Astrocyte (in vitro differentiated cells and primary cell): ENCODE results near the gene PPP1R14C. TPM values are rescaled to one million over a fixed set of nuclear protein-coding genes. Genes with fewer than 3 reads are reported as not detected.
A peak's percentile ranks its signal among the peaks of the same experiment; 100 is the strongest.

Experiments used
- DNase-seq: peaks from one replicate; pipeline ENCODE4 v3.0.0-alpha.2; 2010; ENCODE audit warnings: low read depth
- FAIRE-seq: peaks from 2 replicates; lab custom pipeline; 2011; peaks lifted over from hg19 to GRCh38; lab: Jason Lieb, UNC
- H2AFZ ChIP-seq: 2 replicates; pipeline ENCODE4 v1.6.0; 2012; ENCODE audit warnings: low read depth, low read length, inconsistent platforms
- H3K27ac ChIP-seq: 2 replicates; pipeline ENCODE4 v1.5.1; 2011; ENCODE audit warnings: low read depth, low read length, inconsistent platforms
- H3K27me3 ChIP-seq: 2 replicates; pipeline ENCODE4 v1.6.0; 2011; ENCODE audit warnings: low read length, inconsistent platforms; ENCODE audit not compliant: insufficient read depth
- H3K36me3 ChIP-seq: 2 replicates; pipeline ENCODE4 v1.5.1; 2011; ENCODE audit warnings: low read length, inconsistent platforms; ENCODE audit not compliant: insufficient read depth
- H3K4me1 ChIP-seq: 2 replicates; pipeline ENCODE4 v1.5.1; 2011; ENCODE audit warnings: low read length, inconsistent platforms; ENCODE audit not compliant: insufficient read depth
- H3K4me2 ChIP-seq: 2 replicates; pipeline ENCODE4 v1.6.0; 2012; ENCODE audit warnings: low read length, inconsistent platforms
- H3K4me3 ChIP-seq: 2 replicates; pipeline ENCODE4 v1.5.1; 2011; ENCODE audit warnings: low read depth, mild to moderate bottlenecking, low read length, inconsistent platforms; ENCODE audit not compliant: insufficient read depth
- H3K79me2 ChIP-seq: 2 replicates; pipeline ENCODE4 v1.6.0; 2012; ENCODE audit warnings: mild to moderate bottlenecking, low read length, inconsistent platforms; ENCODE audit not compliant: insufficient read depth
- H3K9ac ChIP-seq: 2 replicates; pipeline ENCODE4 v1.6.0; 2012; ENCODE audit warnings: mild to moderate bottlenecking, low read length, inconsistent platforms
- H3K9me3 ChIP-seq: 2 replicates; pipeline ENCODE4 v1.5.1; 2012; ENCODE audit warnings: low read depth, mild to moderate bottlenecking, low read length, inconsistent platforms; ENCODE audit not compliant: insufficient read depth
- H4K20me1 ChIP-seq: 2 replicates; pipeline ENCODE4 v1.6.0; 2012; ENCODE audit warnings: low read length, inconsistent platforms; ENCODE audit not compliant: insufficient read depth
- H3K27ac Mint-ChIP-seq: one replicate; pipeline ENCODE4 v1.8.0; 2021; ENCODE audit warnings: mild to moderate bottlenecking, mixed read lengths; ENCODE audit not compliant: unreplicated experiment
- H3K27me3 Mint-ChIP-seq: one replicate; pipeline ENCODE4 v1.8.0; 2021; ENCODE audit warnings: low read depth, mixed read lengths; ENCODE audit not compliant: unreplicated experiment
- H3K36me3 Mint-ChIP-seq: one replicate; pipeline ENCODE4 v1.8.0; 2021; ENCODE audit warnings: low read depth, mixed read lengths; ENCODE audit not compliant: unreplicated experiment
- H3K4me1 Mint-ChIP-seq: one replicate; pipeline ENCODE4 v1.8.0; 2021; ENCODE audit warnings: low read depth, mixed read lengths; ENCODE audit not compliant: unreplicated experiment
- H3K4me3 Mint-ChIP-seq: one replicate; pipeline ENCODE4 v1.8.0; 2021; ENCODE audit warnings: mild to moderate bottlenecking, moderate library complexity, mixed read lengths; ENCODE audit not compliant: unreplicated experiment
- H3K9me3 Mint-ChIP-seq: one replicate; pipeline ENCODE4 v1.8.0; 2021; ENCODE audit warnings: mild to moderate bottlenecking, mixed read lengths; ENCODE audit not compliant: unreplicated experiment
- CTCF ChIP-seq: IDR thresholded peaks from 2 replicates; pipeline ENCODE4 v1.5.1; 2011; ENCODE audit warnings: low read depth, mild to moderate bottlenecking, inconsistent platforms, low read length, moderate library complexity; ENCODE audit not compliant: insufficient read depth
- EZH2 ChIP-seq: IDR thresholded peaks from 2 replicates; pipeline ENCODE4 v1.6.1; 2012; ENCODE audit warnings: mild to moderate bottlenecking, low read length, inconsistent platforms; ENCODE audit not compliant: insufficient read depth
- total RNA-seq: library from RNA; stranded (reverse); gene quantifications from 2 replicates; pipeline ENCODE4 v1.2.1, GENCODE V29; 2021

PPP1R14C gene
- total RNA-seq, 1 donor from 2014 or later, result 3.9 TPM

GRCh38 chr6:150207931-150208570 is 65.2 kb downstream of the PPP1R14C start:
- Mint-ChIP-seq H3K4me3 (no peak overlapping the region), H3K9me3 (no peaks in the 10 kb centered on the region), H3K27me3 (peaks cover 8% of the 10 kb centered on the region), H3K36me3 (no peaks in the 10 kb centered on the region), H3K27ac (peak overlapping the region; percentile 41), H3K4me1 (peaks cover 23% of the 10 kb centered on the region)
- Histone ChIP-seq H3K36me3 (no peaks in the 10 kb centered on the region), H3K79me2 (no peaks in the 10 kb centered on the region), H2AFZ (peak overlapping the region; percentile 9), H3K27me3 (no peaks in the 10 kb centered on the region), H3K9ac (no peak overlapping the region), H3K9me3 (no peaks in the 10 kb centered on the region), H3K4me3 (no peak overlapping the region), H3K4me2 (no peak overlapping the region), H4K20me1 (no peaks in the 10 kb centered on the region), H3K27ac (no peak overlapping the region), H3K4me1 (peaks cover 14% of the 10 kb centered on the region)
- no peak for FAIRE-seq
- peak; percentile 57 for DNase-seq
- TF ChIP-seq CTCF (no peak), EZH2 (no peak)

GRCh38 chr6:150208611-150209352 is 65.9 kb downstream of the PPP1R14C start:
- no peak overlapping the region for H3K4me3 Mint-ChIP-seq
- H3K9me3 ChIP-seq, result no peaks in the 10 kb centered on the region
- DNase-seq (peak; percentile 40), FAIRE-seq (no peak)
- no peak overlapping the region for H3K4me3 ChIP-seq
- H3K4me1 Mint-ChIP-seq, result peaks cover 23% of the 10 kb centered on the region
- H3K36me3 ChIP-seq, result no peaks in the 10 kb centered on the region
- TF ChIP-seq EZH2 (no peak), CTCF (no peak)
- no peak overlapping the region for H3K9ac ChIP-seq
- H3K9me3 Mint-ChIP-seq, result no peaks in the 10 kb centered on the region
- H2AFZ ChIP-seq, result no peak overlapping the region
- no peaks in the 10 kb centered on the region for H4K20me1 ChIP-seq
- no peaks in the 10 kb centered on the region for H3K36me3 Mint-ChIP-seq
- no peaks in the 10 kb centered on the region for H3K79me2 ChIP-seq
- no peak overlapping the region for H3K4me2 ChIP-seq
- peaks cover 6% of the 10 kb centered on the region for H3K27me3 Mint-ChIP-seq
- H3K27me3 ChIP-seq, result no peaks in the 10 kb centered on the region
- peaks cover 14% of the 10 kb centered on the region for H3K4me1 ChIP-seq
- H3K27ac Mint-ChIP-seq, result no peak overlapping the region
- no peak overlapping the region for H3K27ac ChIP-seq

- FAIRE-seq (peak; percentile 45), DNase-seq (no peak)
- H4K20me1 ChIP-seq, result no peaks in the 10 kb centered on the region
- no peak for TF ChIP-seq CTCF
- no peaks in the 10 kb centered on the region for H3K36me3 ChIP-seq
- H3K9ac ChIP-seq, result no peak overlapping the region
- H3K4me3 ChIP-seq, result no peak overlapping the region
- H2AFZ ChIP-seq, result no peak overlapping the region
- peaks cover 3% of the 10 kb centered on the region for H3K27me3 Mint-ChIP-seq
- no peaks in the 10 kb centered on the region for H3K27me3 ChIP-seq
- H3K4me1 ChIP-seq, result peaks cover 14% of the 10 kb centered on the region
- no peaks in the 10 kb centered on the region for H3K9me3 ChIP-seq
- no peaks in the 10 kb centered on the region for H3K9me3 Mint-ChIP-seq
- no peak overlapping the region for H3K4me3 Mint-ChIP-seq
- no peaks in the 10 kb centered on the region for H3K36me3 Mint-ChIP-seq
- no peak overlapping the region for H3K27ac Mint-ChIP-seq
- H3K27ac ChIP-seq, result no peak overlapping the region
- no peaks in the 10 kb centered on the region for H3K79me2 ChIP-seq
- H3K4me2 ChIP-seq, result no peak overlapping the region
- H3K4me1 Mint-ChIP-seq, result peaks cover 23% of the 10 kb centered on the region
Measured at GRCh38 chr6:150209415-150209814, 66.6 kb downstream of the PPP1R14C start.
